ENCODE results near the gene TRABD2B. TPM values are rescaled to one million over a fixed set of nuclear protein-coding genes. Genes with fewer than 3 reads are reported as not detected.
A peak's percentile ranks its signal among the peaks of the same experiment; 100 is the strongest.

Gene TRABD2B
- total and polyA plus RNA-seq, 2 of the 13 experiments (the other 11 are each of a cell fraction or from before 2014, with no cell fraction given) = 0.04 TPM; not detected in 1

GRCh38 chr1:47918257-47918867 lies 78.8 kb downstream of the TRABD2B start (continued):
- TF ChIP-seq TRAFD1 (CRISPR knock-in tag; IDR thresholded peaks at IDR 0.05; ENCODE audit: borderline replicate concordance) = no peak
- 0 out of 2 replicates have a peak, but pooled peaks have one; percentile 56 for TF ChIP-seq ZNF3 (CRISPR knock-in tag; IDR thresholded peaks at IDR 0.05)
- no peak for TF ChIP-seq ARID2 (CRISPR knock-in tag; IDR thresholded peaks at IDR 0.05; ENCODE audit: borderline replicate concordance)
- TF ChIP-seq, protein P1, sequence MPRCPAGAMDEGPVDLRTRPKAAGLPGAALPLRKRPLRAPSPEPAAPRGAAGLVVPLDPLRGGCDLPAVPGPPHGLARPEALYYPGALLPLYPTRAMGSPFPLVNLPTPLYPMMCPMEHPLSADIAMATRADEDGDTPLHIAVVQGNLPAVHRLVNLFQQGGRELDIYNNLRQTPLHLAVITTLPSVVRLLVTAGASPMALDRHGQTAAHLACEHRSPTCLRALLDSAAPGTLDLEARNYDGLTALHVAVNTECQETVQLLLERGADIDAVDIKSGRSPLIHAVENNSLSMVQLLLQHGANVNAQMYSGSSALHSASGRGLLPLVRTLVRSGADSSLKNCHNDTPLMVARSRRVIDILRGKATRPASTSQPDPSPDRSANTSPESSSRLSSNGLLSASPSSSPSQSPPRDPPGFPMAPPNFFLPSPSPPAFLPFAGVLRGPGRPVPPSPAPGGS (CRISPR knock-in tag; IDR thresholded peaks at IDR 0.05) = no peak; the same call in 1 of the 2 replicates
- no peak for TF ChIP-seq ATM (IDR thresholded peaks at IDR 0.05; ENCODE audit: borderline replicate concordance)
- 0 out of 2 replicates have a peak, but pooled peaks have one; percentile 37 for TF ChIP-seq ZNF776 (CRISPR knock-in tag; IDR thresholded peaks at IDR 0.05)
- no peak for TF ChIP-seq CEBPG (CRISPR knock-in tag; IDR thresholded peaks at IDR 0.05)
- TF ChIP-seq, protein P2, sequence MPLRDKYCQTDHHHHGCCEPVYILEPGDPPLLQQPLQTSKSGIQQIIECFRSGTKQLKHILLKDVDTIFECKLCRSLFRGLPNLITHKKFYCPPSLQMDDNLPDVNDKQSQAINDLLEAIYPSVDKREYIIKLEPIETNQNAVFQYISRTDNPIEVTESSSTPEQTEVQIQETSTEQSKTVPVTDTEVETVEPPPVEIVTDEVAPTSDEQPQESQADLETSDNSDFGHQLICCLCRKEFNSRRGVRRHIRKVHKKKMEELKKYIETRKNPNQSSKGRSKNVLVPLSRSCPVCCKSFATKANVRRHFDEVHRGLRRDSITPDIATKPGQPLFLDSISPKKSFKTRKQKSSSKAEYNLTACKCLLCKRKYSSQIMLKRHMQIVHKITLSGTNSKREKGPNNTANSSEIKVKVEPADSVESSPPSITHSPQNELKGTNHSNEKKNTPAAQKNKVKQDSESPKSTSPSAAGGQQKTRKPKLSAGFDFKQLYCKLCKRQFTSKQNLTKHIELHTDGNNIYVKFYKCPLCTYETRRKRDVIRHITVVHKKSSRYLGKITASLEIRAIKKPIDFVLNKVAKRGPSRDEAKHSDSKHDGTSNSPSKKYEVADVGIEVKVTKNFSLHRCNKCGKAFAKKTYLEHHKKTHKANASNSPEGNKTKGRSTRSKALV (CRISPR knock-in tag; IDR thresholded peaks at IDR 0.05) = no peak
- TF ChIP-seq PRDM15 (CRISPR knock-in tag; IDR thresholded peaks at IDR 0.05) = no peak
- no peak for TF ChIP-seq CEBPB (IDR thresholded peaks at IDR 0.05; ENCODE audit: borderline replicate concordance, low read depth, low read length)
- TF ChIP-seq GZF1 (CRISPR knock-in tag; IDR thresholded peaks at IDR 0.05) = no peak
- TF ChIP-seq, protein P3, sequence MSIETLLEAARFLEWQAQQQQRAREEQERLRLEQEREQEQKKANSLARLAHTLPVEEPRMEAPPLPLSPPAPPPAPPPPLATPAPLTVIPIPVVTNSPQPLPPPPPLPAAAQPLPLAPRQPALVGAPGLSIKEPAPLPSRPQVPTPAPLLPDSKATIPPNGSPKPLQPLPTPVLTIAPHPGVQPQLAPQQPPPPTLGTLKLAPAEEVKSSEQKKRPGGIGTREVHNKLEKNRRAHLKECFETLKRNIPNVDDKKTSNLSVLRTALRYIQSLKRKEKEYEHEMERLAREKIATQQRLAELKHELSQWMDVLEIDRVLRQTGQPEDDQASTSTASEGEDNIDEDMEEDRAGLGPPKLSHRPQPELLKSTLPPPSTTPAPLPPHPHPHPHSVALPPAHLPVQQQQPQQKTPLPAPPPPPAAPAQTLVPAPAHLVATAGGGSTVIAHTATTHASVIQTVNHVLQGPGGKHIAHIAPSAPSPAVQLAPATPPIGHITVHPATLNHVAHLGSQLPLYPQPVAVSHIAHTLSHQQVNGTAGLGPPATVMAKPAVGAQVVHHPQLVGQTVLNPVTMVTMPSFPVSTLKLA (IDR thresholded peaks at IDR 0.05) = no peak; the same call in 1 of the 2 replicates
- no peak for TF ChIP-seq CCDC6 (CRISPR knock-in tag; IDR thresholded peaks at IDR 0.05)
- TF ChIP-seq MBD4 (IDR thresholded peaks at IDR 0.05; ENCODE audit: borderline replicate concordance, low read length) = no peak
- no peak for TF ChIP-seq ZNF207 (IDR thresholded peaks at IDR 0.05; ENCODE audit: borderline replicate concordance)
- no peak for TF ChIP-seq FOXJ3 (CRISPR knock-in tag; IDR thresholded peaks at IDR 0.05; ENCODE audit: borderline replicate concordance)
- TF ChIP-seq CSRNP2 (CRISPR knock-in tag; conservative IDR thresholded peaks at IDR 0.05; ENCODE audit: low read depth) = no peak
- TF ChIP-seq SKI (IDR thresholded peaks at IDR 0.05; ENCODE audit: partially characterized antibody) = peak; percentile 61
